Spleen (tissue), 7 donors: ENCODE data around the gene GLRX.

Source experiments
- CTCF ChIP-seq, 11 experiments: fragments of 200-600 bp in 7 of 11; fragments of 450-650 bp in 4 of 11; sonication (generic) in 4 of 11; IDR thresholded peaks in 8 of 11; conservative IDR thresholded peaks in 3 of 11; 1 replicate in 7 of 11; 2 replicates in 4 of 11; pipeline versions ENCODE4 v1.4.0 to v1.8.0; 2016 to 2021; ENCODE audit warnings: antibody characterized with exemption in 11 of 11, inconsistent platforms in 4 of 11, mild to moderate bottlenecking in 1 of 11
- POLR2A ChIP-seq, 3 donors: fragments of 450-650 bp; IDR thresholded peaks; one replicate each; pipeline ENCODE4 v1.5.1; 2017; ENCODE audit warnings: antibody characterized with exemption in 3 of 3, mild to moderate bottlenecking in 1 of 3
- donor health status: DM: no; HTN: no; CAD: no; lungs with moderate emphysema.
- donor health status: DM: no; HTN: no; CAD: no.
- donor health status: DM: no; HTN: no; CAD: no.

DNA sequence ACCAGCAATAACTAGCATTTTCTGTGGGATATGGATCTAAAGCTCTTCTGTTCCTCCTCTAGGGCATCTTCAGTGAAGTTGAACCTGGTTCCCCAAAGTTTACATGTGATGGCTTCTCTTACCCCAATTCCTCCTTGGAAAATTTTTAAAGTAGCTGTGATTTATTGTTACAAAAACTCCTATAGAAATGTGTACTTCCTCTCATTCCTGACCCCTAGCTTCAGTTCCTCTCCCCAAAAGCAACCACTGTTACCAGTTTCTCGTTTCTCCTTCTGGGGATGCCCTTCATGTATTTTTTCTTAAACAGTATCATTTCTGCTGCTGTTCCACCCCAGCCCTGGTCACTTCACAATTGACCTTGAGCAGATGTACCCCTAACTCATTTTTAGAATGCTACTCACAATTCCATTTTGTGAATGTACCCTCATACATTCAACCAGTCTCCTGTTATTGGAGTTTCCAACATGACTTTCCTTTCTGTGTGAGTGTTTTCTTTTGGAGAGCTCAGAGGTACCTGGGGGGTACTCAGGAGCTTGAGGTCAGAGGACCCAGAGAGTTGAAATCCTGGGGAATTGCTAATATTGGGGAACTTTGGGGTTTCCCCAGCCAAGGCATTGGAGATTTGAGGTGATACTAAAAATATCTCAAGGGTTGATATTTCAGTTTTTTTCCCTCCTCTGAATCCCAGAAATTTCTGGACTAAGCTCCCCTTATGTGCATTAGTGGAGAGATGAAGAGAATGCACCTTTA is 18.6 kb upstream of the GLRX start:
- TF ChIP-seq CTCF (IDR thresholded peaks at IDR 0.05 in 8 of 11, conservative IDR thresholded peaks at IDR 0.05 in 3 of 11) (no peak), POLR2A (IDR thresholded peaks at IDR 0.05) (no peak)
